ENCODE data around the gene CYP4F11. TPM values are rescaled to one million over a fixed set of nuclear protein-coding genes. Genes with fewer than 3 reads are reported as not detected.

The CYP4F11 gene
- total and polyA plus RNA-seq, 2 of the 13 experiments (the other 11 are each of a cell fraction or from before 2014, with no cell fraction given) = 7.8 to 8.4 TPM

DNA sequence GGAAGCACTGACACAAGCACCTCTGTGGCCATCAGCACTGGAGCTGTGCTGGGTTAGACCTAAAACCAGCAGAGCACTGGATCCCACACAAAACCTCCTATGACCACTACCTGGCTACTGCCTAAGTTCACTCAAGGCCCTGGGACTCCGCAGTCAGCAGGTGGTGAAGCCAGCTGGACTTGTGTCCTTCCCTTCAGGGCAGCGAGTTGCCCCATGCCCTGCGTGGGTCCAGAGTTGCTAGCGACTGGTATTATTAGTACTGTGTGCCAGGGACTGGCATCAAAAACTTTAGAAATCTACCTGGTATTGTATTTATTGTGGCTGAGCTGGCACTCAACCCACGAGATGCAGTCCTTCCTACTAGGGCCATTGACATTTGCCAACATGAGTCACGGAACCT lies 20.5 kb upstream of the CYP4F11 start:
- no TSS peak for BruUV-seq (replicated peaks)
- ATAC-seq = no peak
- TF ChIP-seq TAF1 (CRISPR knock-in tag; IDR thresholded peaks at IDR 0.05) (no peak), TCF12 (IDR thresholded peaks at IDR 0.05) (no peak), TCF12 (CRISPR knock-in tag; IDR thresholded peaks at IDR 0.05) (no peak), MIER2 (CRISPR knock-in tag; IDR thresholded peaks at IDR 0.05) (no peak), CHCHD3 (CRISPR knock-in tag; IDR thresholded peaks at IDR 0.05) (no peak), MLLT10 (CRISPR knock-in tag; IDR thresholded peaks at IDR 0.05) (no peak), ZNF3 (CRISPR knock-in tag; IDR thresholded peaks at IDR 0.05) (no peak), SUZ12 (IDR thresholded peaks at IDR 0.05; ENCODE audit: low read depth, low read length) (no peak), MTA3 (CRISPR knock-in tag; IDR thresholded peaks at IDR 0.05) (no peak), ZFYVE20 (CRISPR knock-in tag; IDR thresholded peaks at IDR 0.05; ENCODE audit: borderline replicate concordance, low read depth) (no peak), HNRNPK (IDR thresholded peaks at IDR 0.05; ENCODE audit: low read depth, low read length, poor library complexity, severe bottlenecking) (no peak), KLF15 (CRISPR knock-in tag; IDR thresholded peaks at IDR 0.05; ENCODE audit: borderline replicate concordance) (no peak), HOXA9 (CRISPR knock-in tag; IDR thresholded peaks at IDR 0.05; ENCODE audit: borderline replicate concordance) (no peak), HMG20B (CRISPR knock-in tag; conservative IDR thresholded peaks at IDR 0.05) (no peak), ZBTB1 (CRISPR knock-in tag; IDR thresholded peaks at IDR 0.05; ENCODE audit: borderline replicate concordance) (no peak), ZIK1 (CRISPR knock-in tag; IDR thresholded peaks at IDR 0.05; ENCODE audit: borderline replicate concordance, low read depth) (no peak), E2F5 (CRISPR knock-in tag; conservative IDR thresholded peaks at IDR 0.05) (no peak), ARNT (IDR thresholded peaks at IDR 0.05) (no peak), SOX13 (IDR thresholded peaks at IDR 0.05) (no peak), SOX13 (CRISPR knock-in tag; conservative IDR thresholded peaks at IDR 0.05 in 1 of 2, IDR thresholded peaks at IDR 0.05 in 1 of 2) (no peak)
- TF ChIP-seq, protein P1, sequence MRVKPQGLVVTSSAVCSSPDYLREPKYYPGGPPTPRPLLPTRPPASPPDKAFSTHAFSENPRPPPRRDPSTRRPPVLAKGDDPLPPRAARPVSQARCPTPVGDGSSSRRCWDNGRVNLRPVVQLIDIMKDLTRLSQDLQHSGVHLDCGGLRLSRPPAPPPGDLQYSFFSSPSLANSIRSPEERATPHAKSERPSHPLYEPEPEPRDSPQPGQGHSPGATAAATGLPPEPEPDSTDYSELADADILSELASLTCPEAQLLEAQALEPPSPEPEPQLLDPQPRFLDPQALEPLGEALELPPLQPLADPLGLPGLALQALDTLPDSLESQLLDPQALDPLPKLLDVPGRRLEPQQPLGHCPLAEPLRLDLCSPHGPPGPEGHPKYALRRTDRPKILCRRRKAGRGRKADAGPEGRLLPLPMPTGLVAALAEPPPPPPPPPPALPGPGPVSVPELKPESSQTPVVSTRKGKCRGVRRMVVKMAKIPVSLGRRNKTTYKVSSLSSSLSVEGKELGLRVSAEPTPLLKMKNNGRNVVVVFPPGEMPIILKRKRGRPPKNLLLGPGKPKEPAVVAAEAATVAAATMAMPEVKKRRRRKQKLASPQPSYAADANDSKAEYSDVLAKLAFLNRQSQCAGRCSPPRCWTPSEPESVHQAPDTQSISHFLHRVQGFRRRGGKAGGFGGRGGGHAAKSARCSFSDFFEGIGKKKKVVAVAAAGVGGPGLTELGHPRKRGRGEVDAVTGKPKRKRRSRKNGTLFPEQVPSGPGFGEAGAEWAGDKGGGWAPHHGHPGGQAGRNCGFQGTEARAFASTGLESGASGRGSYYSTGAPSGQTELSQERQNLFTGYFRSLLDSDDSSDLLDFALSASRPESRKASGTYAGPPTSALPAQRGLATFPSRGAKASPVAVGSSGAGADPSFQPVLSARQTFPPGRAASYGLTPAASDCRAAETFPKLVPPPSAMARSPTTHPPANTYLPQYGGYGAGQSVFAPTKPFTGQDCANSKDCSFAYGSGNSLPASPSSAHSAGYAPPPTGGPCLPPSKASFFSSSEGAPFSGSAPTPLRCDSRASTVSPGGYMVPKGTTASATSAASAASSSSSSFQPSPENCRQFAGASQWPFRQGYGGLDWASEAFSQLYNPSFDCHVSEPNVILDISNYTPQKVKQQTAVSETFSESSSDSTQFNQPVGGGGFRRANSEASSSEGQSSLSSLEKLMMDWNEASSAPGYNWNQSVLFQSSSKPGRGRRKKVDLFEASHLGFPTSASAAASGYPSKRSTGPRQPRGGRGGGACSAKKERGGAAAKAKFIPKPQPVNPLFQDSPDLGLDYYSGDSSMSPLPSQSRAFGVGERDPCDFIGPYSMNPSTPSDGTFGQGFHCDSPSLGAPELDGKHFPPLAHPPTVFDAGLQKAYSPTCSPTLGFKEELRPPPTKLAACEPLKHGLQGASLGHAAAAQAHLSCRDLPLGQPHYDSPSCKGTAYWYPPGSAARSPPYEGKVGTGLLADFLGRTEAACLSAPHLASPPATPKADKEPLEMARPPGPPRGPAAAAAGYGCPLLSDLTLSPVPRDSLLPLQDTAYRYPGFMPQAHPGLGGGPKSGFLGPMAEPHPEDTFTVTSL (CRISPR knock-in tag; IDR thresholded peaks at IDR 0.05; ENCODE audit: borderline replicate concordance) = no peak
- H3K4me3 ChIP-seq (replicated peaks in 1 of 3; ENCODE audit: insufficient read depth in 1 of 3, low read depth in 2 of 3, low read length in 3 of 3) = no peak overlapping the region
- no peak overlapping the region for H3K4me2 ChIP-seq (ENCODE audit: low read depth, low read length)
- no peaks in the 10 kb centered on the region for H3K9me3 ChIP-seq (ENCODE audit: low read length)
- no peaks in the 10 kb centered on the region for H3K79me2 ChIP-seq (ENCODE audit: insufficient read depth, low read length)
- WGBS (ENCODE audit: low lambda C conversion rate) = 36% methylated on average over 2 of the region's 6 CpGs
- intact Hi-C loops (cut with micrococcal nuclease; ENCODE audit: unreplicated experiment) = no loop called here
- H3K9ac ChIP-seq (ENCODE audit: insufficient read depth, low read depth, low read length) = no peak overlapping the region
- H3K27ac ChIP-seq (ENCODE audit: extremely low read length, insufficient read depth, low read length) = no peak overlapping the region
- CTCF ChIA-PET (ENCODE audit: low intra/inter-chr PET ratio, low total read pairs) = no interaction called here
- DNase-seq (ENCODE audit: low spot score) = no peak
- H3K4me1 ChIP-seq (ENCODE audit: insufficient read depth, low read length) = no peaks in the 10 kb centered on the region
- 0 out of 5 replicates have a peak, but pooled peaks cover 0 to 7% of the 10 kb centered on the region in 2 experiments for H3K27me3 ChIP-seq (ENCODE audit: control insufficient read depth in 1 of 2, insufficient read depth in 2 of 2, low read length in 2 of 2)
- in situ Hi-C loops (cut with HindIII; ENCODE audit: extremely low pct_ligation_motif_present, low pct_unique_long_range_greater_than_20kb) = no loop called here
- no peaks in the 10 kb centered on the region for H3K36me3 ChIP-seq (replicated peaks in 1 of 2; ENCODE audit: control insufficient read depth in 1 of 2, insufficient read depth in 2 of 2, low read length in 2 of 2)
- POLR2A ChIA-PET = no interaction called here
- no peak for FAIRE-seq
- H4K20me1 ChIP-seq (ENCODE audit: insufficient read depth, low read length) = no peaks in the 10 kb centered on the region
- no peak overlapping the region for H2AFZ ChIP-seq (ENCODE audit: low read length)

All from HepG2 (cell line).